ENCODE results near the gene DEPDC1B. TPM values are rescaled to one million over a fixed set of nuclear protein-coding genes. Genes with fewer than 3 reads are reported as not detected.
"Not testable (repeated sequence)": the region's sequence is repeated elsewhere in the genome, so short reads cannot be mapped to it uniquely, and the experiment has no call there.

The DEPDC1B gene
- total RNA-seq, 1 experiment from 2014 or later = 22.2 TPM

DNA sequence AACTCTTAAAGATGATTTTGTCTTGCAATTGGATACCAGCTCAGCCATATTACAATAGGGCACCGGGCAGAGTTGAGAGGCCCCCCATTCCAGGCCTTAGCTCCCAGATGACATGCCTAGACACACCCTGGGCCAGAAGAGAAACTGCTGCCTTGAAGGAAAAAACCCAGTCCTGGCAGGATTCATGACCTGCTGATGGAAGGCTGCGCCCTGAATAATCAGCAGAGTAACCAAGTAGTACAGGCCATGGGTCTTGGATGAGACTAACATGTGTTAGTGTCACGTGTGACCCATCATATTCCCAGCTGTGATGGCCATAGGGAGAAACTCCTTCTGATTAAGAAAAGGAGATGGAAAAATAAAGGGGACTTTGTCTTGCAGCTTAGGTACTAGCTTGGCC is 39.0 kb upstream of the DEPDC1B start:
- ATAC-seq (no peak), DNase-seq (ENCODE audit: low read depth, low spot score) (no peak)
- BruUV-seq (replicated peaks) = no TSS peak
- no peak overlapping the region for H3K4me3 ChIP-seq (ENCODE audit: low read depth in 2 of 2, low read length in 2 of 2)
- in situ Hi-C loops (cut with HindIII; ENCODE audit: low pct_unique_long_range_greater_than_20kb, low sequenced_read_pairs) (no loop called here), intact Hi-C loops (cut with micrococcal nuclease; ENCODE audit: unreplicated experiment) (no loop called here)
- CTCF ChIA-PET = no interaction called here
- no peak for TF ChIP-seq TCF7L2 (IDR thresholded peaks at IDR 0.05; ENCODE audit: low read depth, low read length)
- TF ChIP-seq, protein P1, sequence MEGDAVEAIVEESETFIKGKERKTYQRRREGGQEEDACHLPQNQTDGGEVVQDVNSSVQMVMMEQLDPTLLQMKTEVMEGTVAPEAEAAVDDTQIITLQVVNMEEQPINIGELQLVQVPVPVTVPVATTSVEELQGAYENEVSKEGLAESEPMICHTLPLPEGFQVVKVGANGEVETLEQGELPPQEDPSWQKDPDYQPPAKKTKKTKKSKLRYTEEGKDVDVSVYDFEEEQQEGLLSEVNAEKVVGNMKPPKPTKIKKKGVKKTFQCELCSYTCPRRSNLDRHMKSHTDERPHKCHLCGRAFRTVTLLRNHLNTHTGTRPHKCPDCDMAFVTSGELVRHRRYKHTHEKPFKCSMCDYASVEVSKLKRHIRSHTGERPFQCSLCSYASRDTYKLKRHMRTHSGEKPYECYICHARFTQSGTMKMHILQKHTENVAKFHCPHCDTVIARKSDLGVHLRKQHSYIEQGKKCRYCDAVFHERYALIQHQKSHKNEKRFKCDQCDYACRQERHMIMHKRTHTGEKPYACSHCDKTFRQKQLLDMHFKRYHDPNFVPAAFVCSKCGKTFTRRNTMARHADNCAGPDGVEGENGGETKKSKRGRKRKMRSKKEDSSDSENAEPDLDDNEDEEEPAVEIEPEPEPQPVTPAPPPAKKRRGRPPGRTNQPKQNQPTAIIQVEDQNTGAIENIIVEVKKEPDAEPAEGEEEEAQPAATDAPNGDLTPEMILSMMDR (IDR thresholded peaks at IDR 0.05) = no peak
- no peak for TF ChIP-seq SIN3A (IDR thresholded peaks at IDR 0.05; ENCODE audit: borderline replicate concordance, insufficient read depth, low read depth, low read length)
- TF ChIP-seq POLR2AphosphoS5 (IDR thresholded peaks at IDR 0.05; ENCODE audit: low read depth, low read length) = no peak
- TF ChIP-seq, protein P2, sequence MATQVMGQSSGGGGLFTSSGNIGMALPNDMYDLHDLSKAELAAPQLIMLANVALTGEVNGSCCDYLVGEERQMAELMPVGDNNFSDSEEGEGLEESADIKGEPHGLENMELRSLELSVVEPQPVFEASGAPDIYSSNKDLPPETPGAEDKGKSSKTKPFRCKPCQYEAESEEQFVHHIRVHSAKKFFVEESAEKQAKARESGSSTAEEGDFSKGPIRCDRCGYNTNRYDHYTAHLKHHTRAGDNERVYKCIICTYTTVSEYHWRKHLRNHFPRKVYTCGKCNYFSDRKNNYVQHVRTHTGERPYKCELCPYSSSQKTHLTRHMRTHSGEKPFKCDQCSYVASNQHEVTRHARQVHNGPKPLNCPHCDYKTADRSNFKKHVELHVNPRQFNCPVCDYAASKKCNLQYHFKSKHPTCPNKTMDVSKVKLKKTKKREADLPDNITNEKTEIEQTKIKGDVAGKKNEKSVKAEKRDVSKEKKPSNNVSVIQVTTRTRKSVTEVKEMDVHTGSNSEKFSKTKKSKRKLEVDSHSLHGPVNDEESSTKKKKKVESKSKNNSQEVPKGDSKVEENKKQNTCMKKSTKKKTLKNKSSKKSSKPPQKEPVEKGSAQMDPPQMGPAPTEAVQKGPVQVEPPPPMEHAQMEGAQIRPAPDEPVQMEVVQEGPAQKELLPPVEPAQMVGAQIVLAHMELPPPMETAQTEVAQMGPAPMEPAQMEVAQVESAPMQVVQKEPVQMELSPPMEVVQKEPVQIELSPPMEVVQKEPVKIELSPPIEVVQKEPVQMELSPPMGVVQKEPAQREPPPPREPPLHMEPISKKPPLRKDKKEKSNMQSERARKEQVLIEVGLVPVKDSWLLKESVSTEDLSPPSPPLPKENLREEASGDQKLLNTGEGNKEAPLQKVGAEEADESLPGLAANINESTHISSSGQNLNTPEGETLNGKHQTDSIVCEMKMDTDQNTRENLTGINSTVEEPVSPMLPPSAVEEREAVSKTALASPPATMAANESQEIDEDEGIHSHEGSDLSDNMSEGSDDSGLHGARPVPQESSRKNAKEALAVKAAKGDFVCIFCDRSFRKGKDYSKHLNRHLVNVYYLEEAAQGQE (IDR thresholded peaks at IDR 0.05; ENCODE audit: insufficient read depth in 1 of 2, low read depth in 2 of 2, low read length in 1 of 2) = no peak
- no peaks in the 10 kb centered on the region for H3K9me3 ChIP-seq (ENCODE audit: control insufficient read depth, insufficient read depth, low read depth, low read length)
- H3K4me1 ChIP-seq (ENCODE audit: control insufficient read depth, insufficient read depth, low read length) = no peaks in the 10 kb centered on the region
- no peaks in the 10 kb centered on the region for H3K27me3 ChIP-seq (ENCODE audit: control insufficient read depth, insufficient read depth, low read length)
- H3K36me3 ChIP-seq (ENCODE audit: control insufficient read depth, insufficient read depth, low read length) = no peaks in the 10 kb centered on the region
- POLR2A ChIA-PET = no interaction called here
- H3K27ac ChIP-seq (ENCODE audit: low read length) = no peak overlapping the region

DNA sequence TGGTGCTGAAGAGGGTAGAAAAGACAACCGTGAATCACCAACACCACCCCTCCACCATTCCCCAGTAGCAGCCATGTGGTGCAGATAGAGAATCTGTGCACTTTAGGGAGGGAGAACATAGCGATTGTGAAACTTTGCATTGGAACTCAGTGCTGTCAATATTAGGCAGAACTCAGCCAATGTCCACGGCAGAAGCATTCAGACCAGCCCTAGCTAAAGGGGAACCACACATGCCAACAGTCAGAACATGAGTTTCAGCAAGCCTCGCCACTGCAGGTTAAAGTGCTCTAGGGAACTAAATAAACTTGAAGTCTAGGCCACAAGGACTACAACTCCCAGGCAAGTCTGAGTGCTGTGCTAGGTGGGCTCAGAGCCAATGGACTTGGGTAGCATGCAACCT is 38.5 kb upstream of the DEPDC1B start:
- DNase-seq (ENCODE audit: low read depth, low spot score) (no peak), ATAC-seq (no peak)
- intact Hi-C loops (cut with micrococcal nuclease; ENCODE audit: unreplicated experiment) = no loop called here
- ChIA-PET CTCF (no interaction called here), POLR2A (no interaction called here)
- in situ Hi-C loops (cut with HindIII; ENCODE audit: low pct_unique_long_range_greater_than_20kb, low sequenced_read_pairs) = no loop called here
- TF ChIP-seq POLR2AphosphoS5 (IDR thresholded peaks at IDR 0.05; ENCODE audit: low read depth, low read length) (no peak), SIN3A (IDR thresholded peaks at IDR 0.05; ENCODE audit: borderline replicate concordance, insufficient read depth, low read depth, low read length) (no peak), TCF7L2 (IDR thresholded peaks at IDR 0.05; ENCODE audit: low read depth, low read length) (no peak)
- TF ChIP-seq, protein P1 (IDR thresholded peaks at IDR 0.05) = no peak
- TF ChIP-seq, protein P2 (IDR thresholded peaks at IDR 0.05; ENCODE audit: insufficient read depth in 1 of 2, low read depth in 2 of 2, low read length in 1 of 2) = no peak
- no peaks in the 10 kb centered on the region for H3K36me3 ChIP-seq (ENCODE audit: control insufficient read depth, insufficient read depth, low read length)
- no peak overlapping the region for H3K4me3 ChIP-seq (ENCODE audit: low read depth in 2 of 2, low read length in 2 of 2)
- H3K27me3 ChIP-seq (ENCODE audit: control insufficient read depth, insufficient read depth, low read length) = no peaks in the 10 kb centered on the region
- H3K4me1 ChIP-seq (ENCODE audit: control insufficient read depth, insufficient read depth, low read length) = no peaks in the 10 kb centered on the region
- H3K27ac ChIP-seq (ENCODE audit: low read length) = no peak overlapping the region
- H3K9me3 ChIP-seq (ENCODE audit: control insufficient read depth, insufficient read depth, low read depth, low read length) = no peaks in the 10 kb centered on the region
- BruUV-seq (replicated peaks) = no TSS peak

DNA sequence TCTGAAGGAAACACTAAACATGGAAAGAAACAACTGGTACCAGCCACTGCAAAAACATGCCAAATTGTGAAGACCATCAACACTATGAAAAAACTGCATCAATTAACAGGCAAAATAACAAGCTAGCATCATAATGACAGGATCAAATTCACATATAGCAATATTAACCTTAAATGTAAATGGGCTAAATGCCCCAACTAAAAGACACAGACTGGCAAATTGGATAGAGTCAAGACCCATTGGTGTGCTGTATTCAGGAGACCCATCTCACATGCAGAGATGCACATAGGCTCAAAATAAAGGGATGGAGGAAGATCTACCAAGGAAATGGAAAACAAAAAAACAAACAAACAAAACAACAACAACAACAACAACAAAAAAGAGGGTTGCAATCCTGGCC is 30.9 kb upstream of the DEPDC1B start:
- H3K27me3 ChIP-seq (ENCODE audit: control insufficient read depth, insufficient read depth, low read length); DNase-seq (ENCODE audit: low read depth, low spot score); intact Hi-C loops (cut with micrococcal nuclease; ENCODE audit: unreplicated experiment); H3K27ac ChIP-seq (ENCODE audit: low read length); H3K4me3 ChIP-seq (ENCODE audit: low read depth in 2 of 2, low read length in 2 of 2); CTCF ChIA-PET; in situ Hi-C loops (cut with HindIII; ENCODE audit: low pct_unique_long_range_greater_than_20kb, low sequenced_read_pairs); POLR2A ChIA-PET; BruUV-seq (replicated peaks); H3K36me3 ChIP-seq (ENCODE audit: control insufficient read depth, insufficient read depth, low read length); H3K4me1 ChIP-seq (ENCODE audit: control insufficient read depth, insufficient read depth, low read length); H3K9me3 ChIP-seq (ENCODE audit: control insufficient read depth, insufficient read depth, low read depth, low read length); ATAC-seq: not testable (repeated sequence)
